OCI-LY1 (cell line): ENCODE results near the gene HSD17B7.
"Not testable (repeated sequence)": the region's sequence is repeated elsewhere in the genome, so short reads cannot be mapped to it uniquely, and the experiment has no call there.

Experiments used
- H2AFZ ChIP-seq: fragments of 200-600 bp; sonication (generic), shearing (Covaris generic); 2 replicates; pipeline ENCODE4 v1.6.0; 2014; ENCODE audit warnings: antibody characterized with exemption, mild to moderate bottlenecking, low read length
- H3F3A ChIP-seq: fragments of 200-600 bp; sonication (generic), shearing (Covaris generic); 2 replicates; pipeline ENCODE4 v1.6.0; 2014; ENCODE audit warnings: mild to moderate bottlenecking, antibody characterized with exemption, low read length, moderate library complexity; ENCODE audit not compliant: insufficient read depth
- H3K27ac ChIP-seq: fragments of 200-600 bp; sonication (generic); 2 replicates; pipeline ENCODE4 v1.5.1; 2014; ENCODE audit warnings: low read length, mixed run types, mild to moderate bottlenecking, low read depth; ENCODE audit not compliant: poor library complexity, severe bottlenecking
- H3K27me3 ChIP-seq: fragments of 200-600 bp; sonication (generic); 2 replicates; pipeline ENCODE4 v1.6.0; 2014; ENCODE audit warnings: antibody characterized with exemption, mild to moderate bottlenecking, low read length, moderate library complexity; ENCODE audit not compliant: insufficient read depth
- H3K36me3 ChIP-seq: fragments of 200-600 bp; sonication (generic); 2 replicates; pipeline ENCODE4 v1.6.1; 2014; ENCODE audit warnings: mild to moderate bottlenecking, antibody characterized with exemption, low read length, moderate library complexity, mixed read lengths; ENCODE audit not compliant: insufficient read depth
- H3K4me1 ChIP-seq: fragments of 200-600 bp; sonication (generic); 2 replicates; pipeline ENCODE4 v1.5.1; 2014; ENCODE audit warnings: mild to moderate bottlenecking, low read length, moderate library complexity; ENCODE audit not compliant: insufficient read depth, severe bottlenecking
- H3K4me2 ChIP-seq: fragments of 200-600 bp; sonication (generic), shearing (Covaris generic); 2 replicates; pipeline ENCODE4 v1.6.1; 2014; ENCODE audit warnings: low read length
- H3K4me3 ChIP-seq: fragments of 200-600 bp; sonication (generic); 2 replicates; pipeline ENCODE4 v1.5.1; 2014; ENCODE audit warnings: low read length, low read depth, mild to moderate bottlenecking, mixed read lengths; ENCODE audit not compliant: poor library complexity, severe bottlenecking
- H3K79me2 ChIP-seq: fragments of 200-600 bp; shearing (Covaris generic); 2 replicates; pipeline ENCODE4 v1.6.1; 2016; ENCODE audit warnings: mixed run types, low read length, mixed read lengths; ENCODE audit not compliant: insufficient read depth
- H3K9ac ChIP-seq: fragments of 200-600 bp; sonication (generic), shearing (Covaris generic); 2 replicates; pipeline ENCODE4 v1.6.1; 2014; ENCODE audit warnings: mild to moderate bottlenecking, low read length, mixed read lengths
- H3K9me2 ChIP-seq: fragments of 200-600 bp; sonication (generic), shearing (Covaris generic); 2 replicates; pipeline ENCODE4 v1.6.1; 2014; ENCODE audit warnings: low read depth, mild to moderate bottlenecking, low read length, mixed read lengths
- H3K9me3 ChIP-seq: fragments of 200-600 bp; shearing (Covaris generic); 2 replicates; pipeline ENCODE4 v1.6.1; 2014; ENCODE audit warnings: low read length, mixed read lengths
- H4K20me1 ChIP-seq: fragments of 200-600 bp; sonication (generic), shearing (Covaris generic); 2 replicates; pipeline ENCODE4 v1.6.0; 2016; ENCODE audit warnings: mild to moderate bottlenecking, low read length; ENCODE audit not compliant: insufficient read depth
- CTCF ChIP-seq: fragments of 200-600 bp; sonication (generic), shearing (Covaris generic); IDR thresholded peaks from 2 replicates; pipeline ENCODE4 v1.5.1; 2017; ENCODE audit warnings: mild to moderate bottlenecking, antibody characterized with exemption, low read length, moderate library complexity, mixed read lengths

HSD17B7 gene

DNA sequence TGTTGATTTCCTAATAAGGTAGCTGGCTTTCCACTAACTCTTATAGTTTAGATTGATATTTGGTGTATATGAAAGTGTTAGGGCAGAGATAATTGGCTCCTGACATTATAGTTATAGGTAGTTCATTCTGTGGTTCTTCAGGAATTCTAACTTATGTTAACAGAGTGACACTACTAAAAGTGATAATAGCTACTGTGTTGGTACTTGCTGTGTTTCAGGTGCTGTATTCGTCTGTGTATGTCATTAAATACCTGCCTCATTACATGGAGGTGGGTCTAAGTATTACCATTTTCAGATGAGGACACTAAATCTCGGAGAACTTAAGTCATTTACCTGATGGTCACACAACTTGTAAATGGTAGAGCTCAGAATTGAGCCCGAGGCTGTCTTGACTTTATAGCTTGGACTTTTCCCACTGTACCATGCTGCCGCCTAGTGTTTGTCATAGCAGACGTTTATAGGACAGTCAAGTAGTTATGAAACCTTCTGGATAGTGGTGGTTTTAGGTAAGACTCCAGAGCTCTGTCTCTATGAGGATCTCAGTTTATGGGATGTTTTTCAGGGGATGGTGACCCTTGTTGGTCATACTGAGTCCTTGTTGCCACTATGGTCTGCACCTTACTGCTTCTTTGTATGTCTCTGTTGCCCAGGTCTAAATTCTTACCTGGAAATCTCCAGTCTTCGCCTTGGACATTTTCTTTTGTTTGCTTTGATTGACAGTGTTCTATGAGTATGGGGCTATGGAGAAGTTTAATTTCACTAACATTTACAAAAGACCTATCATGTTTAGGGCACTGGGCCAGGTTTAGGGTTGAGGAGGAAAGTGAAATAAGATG, 9.7 kb downstream of the HSD17B7 start:
- H3K4me2 ChIP-seq, H3K27me3 ChIP-seq, H3K4me1 ChIP-seq, H3K9ac ChIP-seq, H3K27ac ChIP-seq, H4K20me1 ChIP-seq, H3K4me3 ChIP-seq, H3K79me2 ChIP-seq, H3K9me3 ChIP-seq, H3F3A ChIP-seq, H3K9me2 ChIP-seq, H2AFZ ChIP-seq: not testable (repeated sequence)
- peaks cover 79% of the 10 kb centered on the region for H3K36me3 ChIP-seq
- peak; percentile 44 for TF ChIP-seq CTCF

DNA sequence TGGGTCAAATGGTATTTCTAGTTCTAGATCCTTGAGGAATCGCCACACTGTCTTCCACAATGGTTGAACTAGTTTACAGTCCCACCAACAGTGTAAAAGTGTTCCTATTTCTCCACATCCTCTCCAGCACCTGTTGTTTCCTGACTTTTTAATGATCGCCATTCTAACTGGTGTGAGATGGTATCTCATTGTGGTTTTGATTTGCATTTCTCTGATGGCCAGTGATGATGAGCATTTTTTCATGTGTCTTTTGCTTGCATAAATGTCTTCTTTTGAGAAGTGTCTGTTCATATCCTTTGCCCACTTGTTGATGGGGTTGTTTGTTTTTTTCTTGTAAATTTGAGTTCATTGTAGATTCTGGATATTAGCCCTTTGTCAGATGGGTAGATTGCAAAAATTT, 17.0 kb downstream of the HSD17B7 start:
- H3K9ac ChIP-seq, H4K20me1 ChIP-seq, H3K4me3 ChIP-seq, H3K79me2 ChIP-seq, H3F3A ChIP-seq, H3K9me3 ChIP-seq, H3K27me3 ChIP-seq, H3K4me2 ChIP-seq, H3K9me2 ChIP-seq, H2AFZ ChIP-seq, H3K4me1 ChIP-seq, H3K27ac ChIP-seq: not testable (repeated sequence)
- H3K36me3 ChIP-seq: peaks cover 46% of the 10 kb centered on the region

DNA sequence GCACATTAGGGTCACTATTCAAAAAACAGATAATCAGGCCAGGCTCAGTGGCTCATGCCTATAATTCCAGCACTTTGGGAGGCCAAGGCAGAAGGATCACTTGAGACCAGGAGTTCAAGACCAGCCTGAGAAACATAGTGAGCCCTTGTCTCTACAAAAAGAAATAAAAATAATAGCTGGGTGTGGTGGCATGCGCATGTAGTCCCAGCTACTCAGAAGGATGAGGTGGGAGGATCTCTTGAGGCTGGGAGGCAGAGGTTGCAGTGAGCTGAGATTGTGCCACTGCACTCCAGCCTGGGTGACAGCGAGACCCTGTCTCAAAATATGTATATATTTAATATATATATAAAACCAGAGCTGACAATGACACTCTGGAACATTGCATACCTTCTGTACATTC, 21.9 kb downstream of the HSD17B7 start:
- not testable (repeated sequence) for H3F3A ChIP-seq, H3K9me2 ChIP-seq

DNA sequence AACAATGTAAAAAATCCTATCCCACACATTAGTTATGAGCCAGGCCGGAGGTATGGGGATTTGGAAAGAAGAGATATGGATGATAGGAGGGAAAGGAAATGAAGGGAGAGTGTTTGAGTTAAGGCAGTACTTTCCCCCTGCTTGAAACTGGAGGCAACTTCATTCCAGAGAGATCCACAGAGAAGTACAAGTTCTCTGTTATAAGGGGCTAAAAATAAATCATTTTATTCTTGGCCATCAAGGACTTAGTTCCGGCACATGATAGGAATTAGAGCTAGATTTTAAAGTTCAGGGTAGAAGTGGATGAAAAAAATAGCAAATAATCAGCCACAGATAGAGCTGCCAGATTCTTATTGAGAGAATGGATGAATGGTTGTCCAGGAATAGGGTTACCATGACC, 27.6 kb downstream of the HSD17B7 start:
- not testable (repeated sequence) for H3K9me3 ChIP-seq, H3K27ac ChIP-seq, H3K79me2 ChIP-seq, H4K20me1 ChIP-seq, H3K9me2 ChIP-seq, H3F3A ChIP-seq, H3K36me3 ChIP-seq, H3K4me3 ChIP-seq, H3K9ac ChIP-seq, H3K27me3 ChIP-seq, H2AFZ ChIP-seq, H3K4me2 ChIP-seq
- peaks cover 10% of the 10 kb centered on the region for H3K4me1 ChIP-seq

More for the DNA sequence above, 21.9 kb downstream of the HSD17B7 start:
- not testable (repeated sequence) for H3K9ac ChIP-seq, H3K4me1 ChIP-seq, H3K36me3 ChIP-seq, H3K79me2 ChIP-seq, H3K4me2 ChIP-seq, H3K4me3 ChIP-seq, H2AFZ ChIP-seq, H3K27me3 ChIP-seq, H3K27ac ChIP-seq, H3K9me3 ChIP-seq, H4K20me1 ChIP-seq

GRCh38 chr1:162818666-162819065, 28.2 kb downstream of the HSD17B7 start:
- peaks cover 10% of the 10 kb centered on the region for H3K4me1 ChIP-seq
- H2AFZ ChIP-seq, H3K79me2 ChIP-seq, H3K27ac ChIP-seq, H3K4me2 ChIP-seq, H4K20me1 ChIP-seq, H3K36me3 ChIP-seq, H3K27me3 ChIP-seq, H3K9ac ChIP-seq, H3K4me3 ChIP-seq, H3K9me3 ChIP-seq, H3F3A ChIP-seq, H3K9me2 ChIP-seq: not testable (repeated sequence)
